Measurements from ENCODE around the gene IL37.

DNA sequence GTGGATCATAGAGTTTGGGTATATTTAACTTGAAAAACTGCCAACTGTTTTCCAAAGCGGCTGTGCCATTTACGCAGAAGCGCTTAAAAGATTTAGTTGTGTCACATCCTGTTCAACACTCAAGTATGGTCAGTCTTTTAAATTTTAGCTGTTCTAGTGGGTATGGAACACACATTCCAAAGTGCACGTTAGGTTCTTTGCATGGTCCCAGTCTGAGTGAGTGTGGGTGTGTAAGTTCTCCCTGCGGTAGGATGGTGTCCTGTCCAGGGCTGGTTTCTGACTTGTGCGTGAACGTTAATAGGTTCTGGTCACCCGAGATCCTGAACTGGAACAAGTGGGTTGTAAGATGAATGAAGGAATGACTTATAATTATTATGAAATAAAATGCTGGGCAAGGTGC is 38.5 kb downstream of the IL37 start:
- no peak for TF ChIP-seq CTCF (IDR thresholded peaks at IDR 0.05)
- TF ChIP-seq ZFX (IDR thresholded peaks at IDR 0.05; ENCODE audit: borderline replicate concordance) = no peak
